Astrocyte of the cerebellum (primary cell): Measurements from ENCODE around the gene GMEB2.

Experiments used
- DNase-seq: peaks from one replicate; pipeline ENCODE4 v3.0.0-alpha.2; 2011; ENCODE audit warnings: low read depth
- H3K4me3 ChIP-seq: 2 replicates; pipeline ENCODE4 v1.5.1; 2011; ENCODE audit warnings: mild to moderate bottlenecking, low read depth, low read length, moderate library complexity
- CTCF ChIP-seq: IDR thresholded peaks from 2 replicates; pipeline ENCODE4 v1.5.1; 2012; ENCODE audit warnings: low read length, low read depth, moderate library complexity, mild to moderate bottlenecking; ENCODE audit errors: missing control alignments
- in situ Hi-C: cut with HindIII; loops from 2 replicates; pipeline ENCODE4 v1.10.0; 2017; ENCODE audit warnings: low sequenced_read_pairs

GMEB2 gene

GRCh38 chr20:63589261-63590217 is 37.4 kb downstream of the GMEB2 start:
- in situ Hi-C loops, result no loop called here
- H3K4me3 ChIP-seq, result no peak overlapping the region
- TF ChIP-seq CTCF, result no peak
- no peak for DNase-seq

- H3K4me3 ChIP-seq, result no peak overlapping the region
- TF ChIP-seq CTCF, result no peak
- DNase-seq, result no peak
- in situ Hi-C loops, result no loop called here
Observed at GRCh38 chr20:63588641-63589041, 38.3 kb downstream of the GMEB2 start.

- TF ChIP-seq CTCF, result no peak
- in situ Hi-C loops, result no loop called here
- no peak overlapping the region for H3K4me3 ChIP-seq
- DNase-seq, result no peak
Observed at GRCh38 chr20:63587776-63588591, 38.9 kb downstream of the GMEB2 start.

- DNase-seq, result no peak
- in situ Hi-C loops, result no loop called here
- TF ChIP-seq CTCF, result no peak
- no peak overlapping the region for H3K4me3 ChIP-seq
Observed at GRCh38 chr20:63587256-63587655, 39.6 kb downstream of the GMEB2 start.

GRCh38 chr20:63586797-63587196 is 40.1 kb downstream of the GMEB2 start:
- no peak for TF ChIP-seq CTCF
- H3K4me3 ChIP-seq, result no peak overlapping the region
- no peak for DNase-seq
- in situ Hi-C loops, result no loop called here
